Keratinocyte (primary cell): Measurements from ENCODE around the gene NUP153. TPM values are rescaled to one million over a fixed set of nuclear protein-coding genes. Genes with fewer than 3 reads are reported as not detected.

ENCODE experiments used
- DNase-seq: peaks from one replicate; pipeline ENCODE4 v3.0.0-alpha.2; 2011; ENCODE audit warnings: low read depth, missing footprints, low spot score
- FAIRE-seq: peaks from 2 replicates; lab custom pipeline; 2011; peaks lifted over from hg19 to GRCh38; lab: Jason Lieb, UNC
- H2AFZ ChIP-seq: 2 replicates; pipeline ENCODE4 v1.6.0; 2012; ENCODE audit warnings: low read length, control low read depth, inconsistent platforms; ENCODE audit not compliant: control insufficient read depth
- H3K27ac ChIP-seq: 2 replicates; pipeline ENCODE4 v1.5.1; 2011; ENCODE audit warnings: low read length; ENCODE audit not compliant: control insufficient read depth, insufficient read depth
- H3K27me3 ChIP-seq: 3 replicates; pipeline ENCODE4 v1.6.0; 2011; ENCODE audit warnings: low read length; ENCODE audit not compliant: control insufficient read depth, insufficient read depth; ENCODE audit errors: extremely low read depth
- H3K36me3 ChIP-seq, 2 experiments: 2 replicates in 1 of 2; 3 replicates in 1 of 2; pipeline ENCODE4 v1.5.1; 2011; ENCODE audit warnings: low read length in 2 of 2, mild to moderate bottlenecking in 1 of 2; ENCODE audit not compliant: control insufficient read depth in 2 of 2, insufficient read depth in 2 of 2; ENCODE audit errors: extremely low read depth in 1 of 2
- H3K4me1 ChIP-seq: 3 replicates; pipeline ENCODE4 v1.5.1; 2011; ENCODE audit warnings: low read length; ENCODE audit not compliant: control insufficient read depth, insufficient read depth; ENCODE audit errors: extremely low read depth
- H3K4me2 ChIP-seq: 3 replicates; pipeline ENCODE4 v1.6.0; 2011; ENCODE audit warnings: low read depth, low read length; ENCODE audit not compliant: control insufficient read depth, insufficient read depth; ENCODE audit errors: extremely low read depth
- H3K4me3 ChIP-seq, 3 experiments: fragments of 200-600 bp in 1 of 3; sonication (generic) in 1 of 3; 2 replicates in 2 of 3; 3 replicates in 1 of 3; pipeline ENCODE4 v1.5.1; 2011 to 2016; ENCODE audit warnings: low read length in 3 of 3, mild to moderate bottlenecking in 3 of 3, control low read depth in 2 of 3, inconsistent platforms in 1 of 3, low read depth in 1 of 3, mixed read lengths in 1 of 3, mixed run types in 1 of 3, moderate library complexity in 1 of 3; ENCODE audit not compliant: control insufficient read depth in 2 of 3, insufficient read depth in 2 of 3; ENCODE audit errors: extremely low read depth in 1 of 3
- H3K79me2 ChIP-seq: 2 replicates; pipeline ENCODE4 v1.6.0; 2012; ENCODE audit warnings: low read length; ENCODE audit not compliant: control insufficient read depth, insufficient read depth
- H3K9ac ChIP-seq: 3 replicates; pipeline ENCODE4 v1.6.0; 2011; ENCODE audit warnings: low read length; ENCODE audit not compliant: control insufficient read depth, insufficient read depth; ENCODE audit errors: extremely low read depth
- H3K9me1 ChIP-seq: 3 replicates; pipeline ENCODE4 v1.6.0; 2011; ENCODE audit warnings: low read length; ENCODE audit not compliant: control insufficient read depth, insufficient read depth; ENCODE audit errors: extremely low read depth
- H3K9me3 ChIP-seq: 2 replicates; pipeline ENCODE4 v1.5.1; 2012; ENCODE audit warnings: low read depth, low read length; ENCODE audit not compliant: control insufficient read depth
- H4K20me1 ChIP-seq: 3 replicates; pipeline ENCODE4 v1.6.0; 2011; ENCODE audit warnings: low read length; ENCODE audit not compliant: control insufficient read depth, insufficient read depth; ENCODE audit errors: extremely low read depth
- EZH2 ChIP-seq: IDR thresholded peaks from one replicate; pipeline ENCODE4 v1.6.1; 2012; ENCODE audit warnings: inconsistent platforms, mild to moderate bottlenecking, low read length, moderate library complexity
- dilution Hi-C: fragments of 300-500 bp; cut with MboI; formaldehyde crosslinking; loops from one replicate; pipeline ENCODE4 v1.7.0; 2020; ENCODE audit warnings: low sequenced_read_pairs; ENCODE audit not compliant: extremely low pct_ligation_motif_present
- polyA plus RNA-seq, 5 experiments: library from polyadenylated mRNA; depleted of rRNA in 3 of 5; stranded (reverse) in 3 of 5; stranded (forward) in 1 of 5; unstranded in 1 of 5; fragments of >200 nt; gene quantifications; 1 replicate in 1 of 5; 2 replicates in 3 of 5; 3 replicates in 1 of 5; pipeline versions ENCODE4 v1.2.1 to v1.2.3, GENCODE V29; 2011 to 2012; ENCODE audit warnings: missing spikeins in 2 of 5, low read depth in 1 of 5, low replicate concordance in 1 of 5
- TF ChIP-seq, protein P1 (sequence below), 3 experiments: IDR thresholded peaks in 1 of 3; conservative IDR thresholded peaks in 1 of 3; optimal IDR thresholded peaks in 1 of 3; 2 replicates in 2 of 3; 3 replicates in 1 of 3; pipeline versions ENCODE3 to v1.5.1; 2011; ENCODE audit warnings: low read length in 3 of 3, mild to moderate bottlenecking in 3 of 3, moderate library complexity in 2 of 3, control low read depth in 1 of 3, inconsistent platforms in 1 of 3; ENCODE audit not compliant: insufficient read depth in 2 of 3; ENCODE audit errors: extremely low read depth in 1 of 3

NUP153 gene
- polyA plus RNA-seq, 1 donor (not counting 4 experiments of a cell fraction or from before 2014, with no cell fraction given) = 27.6 TPM

DNA sequence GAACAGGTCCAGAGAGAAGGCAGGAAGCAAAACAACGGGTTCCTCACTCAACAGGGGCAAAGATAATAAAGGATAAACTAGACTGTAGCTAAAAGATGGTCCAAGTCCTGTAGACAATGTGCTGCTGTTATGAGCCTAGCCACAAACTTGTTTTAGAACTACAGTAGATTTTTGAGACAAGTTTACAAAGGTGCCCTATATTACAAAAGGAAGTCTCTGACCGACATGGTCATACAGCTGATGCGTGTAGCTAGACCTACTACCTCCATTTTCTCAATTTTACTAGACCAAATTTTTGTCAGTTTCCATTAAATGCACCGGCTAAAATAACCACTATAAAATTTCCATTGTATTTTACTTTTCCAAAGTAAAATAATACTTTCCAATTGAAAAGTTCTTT lies 94.7 kb downstream of the NUP153 start:
- Histone ChIP-seq H4K20me1 (no peaks in the 10 kb centered on the region), H2AFZ (no peak overlapping the region), H3K4me1 (no peaks in the 10 kb centered on the region), H3K79me2 (no peaks in the 10 kb centered on the region), H3K4me2 (no peak overlapping the region), H3K9me1 (no peaks in the 10 kb centered on the region), H3K9me3 (no peaks in the 10 kb centered on the region), H3K27me3 (no peaks in the 10 kb centered on the region), H3K36me3 (peaks cover 2 to 5% of the 10 kb centered on the region in 2 experiments), H3K27ac (no peak overlapping the region), H3K9ac (no peak overlapping the region), H3K4me3 (no peak overlapping the region)
- TF ChIP-seq EZH2 = no peak
- TF ChIP-seq, protein P1, sequence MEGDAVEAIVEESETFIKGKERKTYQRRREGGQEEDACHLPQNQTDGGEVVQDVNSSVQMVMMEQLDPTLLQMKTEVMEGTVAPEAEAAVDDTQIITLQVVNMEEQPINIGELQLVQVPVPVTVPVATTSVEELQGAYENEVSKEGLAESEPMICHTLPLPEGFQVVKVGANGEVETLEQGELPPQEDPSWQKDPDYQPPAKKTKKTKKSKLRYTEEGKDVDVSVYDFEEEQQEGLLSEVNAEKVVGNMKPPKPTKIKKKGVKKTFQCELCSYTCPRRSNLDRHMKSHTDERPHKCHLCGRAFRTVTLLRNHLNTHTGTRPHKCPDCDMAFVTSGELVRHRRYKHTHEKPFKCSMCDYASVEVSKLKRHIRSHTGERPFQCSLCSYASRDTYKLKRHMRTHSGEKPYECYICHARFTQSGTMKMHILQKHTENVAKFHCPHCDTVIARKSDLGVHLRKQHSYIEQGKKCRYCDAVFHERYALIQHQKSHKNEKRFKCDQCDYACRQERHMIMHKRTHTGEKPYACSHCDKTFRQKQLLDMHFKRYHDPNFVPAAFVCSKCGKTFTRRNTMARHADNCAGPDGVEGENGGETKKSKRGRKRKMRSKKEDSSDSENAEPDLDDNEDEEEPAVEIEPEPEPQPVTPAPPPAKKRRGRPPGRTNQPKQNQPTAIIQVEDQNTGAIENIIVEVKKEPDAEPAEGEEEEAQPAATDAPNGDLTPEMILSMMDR (optimal IDR thresholded peaks at IDR 0.05 in 1 of 3, IDR thresholded peaks at IDR 0.05 in 1 of 3, conservative IDR thresholded peaks at IDR 0.05 in 1 of 3; ENCODE audit: extremely low read depth in 1 of 3, insufficient read depth in 2 of 3, low read length in 3 of 3) = no peak
- no peak for DNase-seq
- no peak for FAIRE-seq
- dilution Hi-C loops = no loop called here

DNA sequence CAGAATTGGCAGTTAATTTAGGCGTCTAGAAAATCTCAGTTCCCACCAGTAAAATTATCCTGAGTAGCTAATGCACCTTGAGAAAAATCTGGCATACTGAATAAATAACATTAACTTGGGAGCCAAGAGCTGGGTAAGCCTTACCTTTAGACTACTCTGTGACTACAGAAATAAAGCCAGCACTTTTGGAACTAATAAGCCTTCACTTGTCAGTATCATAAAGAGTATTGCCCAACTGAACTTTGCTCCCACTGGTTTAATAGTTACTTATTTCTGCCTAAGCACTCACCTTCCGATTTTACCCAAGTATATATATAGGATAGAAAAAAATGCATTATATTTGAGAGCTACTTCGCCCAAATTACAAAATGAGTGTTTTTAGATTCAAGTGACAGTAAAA lies 95.9 kb downstream of the NUP153 start:
- no peak for FAIRE-seq
- Histone ChIP-seq H3K4me1 (no peaks in the 10 kb centered on the region), H3K4me3 (no peak overlapping the region), H3K79me2 (no peaks in the 10 kb centered on the region), H3K27me3 (no peaks in the 10 kb centered on the region), H3K36me3 (peaks cover 0 to under 1% of the 10 kb centered on the region in 2 experiments), H3K4me2 (no peak overlapping the region), H2AFZ (no peak overlapping the region), H3K9me1 (no peaks in the 10 kb centered on the region), H3K27ac (no peak overlapping the region), H4K20me1 (no peaks in the 10 kb centered on the region), H3K9ac (no peak overlapping the region), H3K9me3 (no peaks in the 10 kb centered on the region)
- TF ChIP-seq, protein P1 (optimal IDR thresholded peaks at IDR 0.05 in 1 of 3, IDR thresholded peaks at IDR 0.05 in 1 of 3, conservative IDR thresholded peaks at IDR 0.05 in 1 of 3; ENCODE audit: extremely low read depth in 1 of 3, insufficient read depth in 2 of 3, low read length in 3 of 3) = no peak
- TF ChIP-seq EZH2 = no peak
- DNase-seq = no peak
- dilution Hi-C loops = no loop called here
